Endometrium (tissue), 2 donors: Measurements from ENCODE around the gene CASR.

Experiments
- FAIRE-seq: peaks from 2 replicates; lab custom pipeline; 2012; peaks lifted over from hg19 to GRCh38; lab: Jason Lieb, UNC
- donor health status: control.
- donor health status: control.

CASR gene

GRCh38 chr3:122214711-122215110 is 31.2 kb downstream of the CASR start:
- FAIRE-seq, result no peak

GRCh38 chr3:122215592-122216298 is 32.3 kb downstream of the CASR start:
- FAIRE-seq, result no peak

DNA sequence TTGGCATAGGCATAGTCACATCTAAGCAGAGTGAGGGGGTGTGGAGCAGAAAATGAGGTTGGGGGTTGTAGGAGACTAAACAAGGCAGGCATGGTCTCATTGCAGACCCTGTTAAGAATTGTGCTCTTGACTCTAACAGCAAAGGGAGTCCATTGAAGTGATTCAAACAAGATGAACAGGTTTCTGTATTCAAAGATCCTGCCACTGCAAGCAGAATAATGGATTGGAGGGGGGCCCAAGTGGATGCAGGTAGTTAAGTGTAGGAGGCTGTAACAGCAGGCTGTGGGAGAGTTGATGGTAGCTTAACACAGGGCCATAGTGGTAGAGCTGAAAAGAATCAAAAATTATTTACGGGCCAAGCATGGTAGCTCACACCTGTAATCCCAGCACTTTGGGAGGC is 34.4 kb downstream of the CASR start:
- no peak for FAIRE-seq

- FAIRE-seq, result no peak
Observed at GRCh38 chr3:122219242-122219872, 35.9 kb downstream of the CASR start.

- no peak for FAIRE-seq
Observed at GRCh38 chr3:122227036-122227781, 43.7 kb downstream of the CASR start.

GRCh38 chr3:122230174-122230573 is 46.7 kb downstream of the CASR start:
- FAIRE-seq, result no peak

GRCh38 chr3:122231465-122232157 is 48.1 kb downstream of the CASR start:
- no peak for FAIRE-seq

DNA sequence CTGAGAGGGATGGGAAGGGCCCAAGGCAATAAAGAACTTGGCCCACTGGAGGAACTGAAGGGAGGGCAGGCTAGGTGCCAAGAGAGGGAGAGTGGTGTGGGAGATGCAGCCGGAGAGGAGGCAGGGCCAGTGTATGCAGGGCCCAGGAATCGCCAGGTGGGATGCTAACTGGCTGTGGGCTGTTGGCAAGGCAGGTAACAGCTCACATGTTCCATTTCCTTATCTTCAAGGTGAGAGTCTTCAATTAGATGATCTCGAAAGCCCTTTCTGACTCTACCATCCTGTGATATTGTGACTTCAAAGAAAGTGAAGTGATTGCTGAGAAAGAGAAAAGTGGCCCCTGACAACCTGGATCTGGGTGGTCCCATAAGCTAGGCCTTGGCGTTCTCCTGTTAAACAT is 49.0 kb downstream of the CASR start:
- FAIRE-seq, result no peak

DNA sequence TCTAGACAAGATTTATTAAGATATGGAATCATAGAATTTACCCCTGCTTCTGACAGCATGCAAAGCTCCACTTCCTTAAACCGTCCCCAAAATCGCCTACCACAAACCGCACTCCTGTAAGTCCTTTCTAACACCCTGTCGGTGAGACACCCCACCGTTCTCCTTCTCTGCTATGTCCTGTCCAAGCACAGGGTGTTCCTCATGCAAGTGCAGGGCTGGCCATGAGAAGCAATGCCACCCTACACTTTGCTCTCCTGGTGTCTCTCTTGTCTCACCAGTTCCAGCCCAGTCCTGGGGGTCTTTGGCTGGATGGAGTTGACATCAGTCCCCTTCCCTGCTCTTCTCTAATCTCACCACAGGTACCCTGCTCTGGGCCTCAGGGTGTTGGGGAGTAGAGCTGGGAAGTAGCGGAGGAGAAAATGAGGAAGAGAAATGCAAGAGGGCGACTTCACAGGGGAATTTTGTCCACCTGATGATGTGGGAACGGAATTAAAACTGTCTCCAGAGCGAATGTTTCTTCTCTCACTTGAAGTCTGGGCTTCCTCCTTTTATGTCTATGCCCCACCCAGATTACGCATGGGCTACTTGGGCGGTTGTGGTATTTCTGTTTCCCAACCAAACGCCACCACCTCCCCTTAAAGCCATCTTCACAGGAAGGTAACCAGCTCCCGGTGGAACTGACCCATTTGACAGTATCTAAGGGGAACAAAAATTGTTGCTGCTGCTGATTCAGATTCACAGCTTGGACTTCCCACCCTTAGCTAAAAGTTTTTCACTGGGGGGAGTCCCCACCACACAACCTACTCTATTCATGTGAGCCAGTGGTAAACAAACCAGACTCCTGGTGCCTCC is 49.9 kb downstream of the CASR start:
- no peak for FAIRE-seq

DNA sequence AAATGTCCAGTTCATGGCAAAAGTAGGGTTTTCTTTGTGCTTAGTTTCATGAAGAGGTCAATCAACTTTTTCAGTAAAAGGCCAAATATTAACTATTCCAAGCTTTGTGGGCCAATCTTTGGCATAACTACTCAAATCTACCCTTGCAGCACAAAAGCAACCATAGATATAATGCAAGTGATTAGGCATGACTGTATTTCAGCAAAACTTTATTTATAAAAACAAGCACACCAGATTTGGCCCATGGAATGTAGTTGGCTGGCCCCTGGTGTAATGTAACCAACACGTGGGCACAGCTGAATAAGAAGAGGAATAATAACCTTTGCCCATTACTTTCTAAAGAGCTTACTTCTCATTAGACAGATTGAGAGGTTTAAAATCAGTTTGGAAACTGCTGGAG is 50.6 kb downstream of the CASR start:
- no peak for FAIRE-seq

- FAIRE-seq, result no peak
Observed at GRCh38 chr3:122235147-122235546, 51.7 kb downstream of the CASR start.

DNA sequence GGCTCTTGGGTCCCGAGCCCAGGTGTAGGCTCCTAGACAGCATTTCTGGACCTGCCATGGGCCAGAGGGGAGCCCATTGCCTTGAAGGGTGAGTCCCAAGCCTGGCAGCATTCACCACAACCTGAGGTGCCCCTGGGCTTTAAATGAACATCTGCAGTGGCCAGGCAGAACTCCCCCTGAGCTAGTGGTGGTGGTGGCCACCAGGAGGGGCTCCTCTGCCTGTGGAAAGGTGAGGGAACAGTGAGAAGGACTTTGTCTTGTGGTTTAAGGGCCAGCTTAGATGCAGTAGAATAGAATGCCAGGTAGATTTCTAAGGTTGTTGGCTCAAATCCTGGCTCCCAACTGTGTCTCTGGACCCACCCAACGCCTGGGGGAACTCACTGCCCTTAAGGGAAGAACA is 55.6 kb downstream of the CASR start:
- no peak for FAIRE-seq

DNA sequence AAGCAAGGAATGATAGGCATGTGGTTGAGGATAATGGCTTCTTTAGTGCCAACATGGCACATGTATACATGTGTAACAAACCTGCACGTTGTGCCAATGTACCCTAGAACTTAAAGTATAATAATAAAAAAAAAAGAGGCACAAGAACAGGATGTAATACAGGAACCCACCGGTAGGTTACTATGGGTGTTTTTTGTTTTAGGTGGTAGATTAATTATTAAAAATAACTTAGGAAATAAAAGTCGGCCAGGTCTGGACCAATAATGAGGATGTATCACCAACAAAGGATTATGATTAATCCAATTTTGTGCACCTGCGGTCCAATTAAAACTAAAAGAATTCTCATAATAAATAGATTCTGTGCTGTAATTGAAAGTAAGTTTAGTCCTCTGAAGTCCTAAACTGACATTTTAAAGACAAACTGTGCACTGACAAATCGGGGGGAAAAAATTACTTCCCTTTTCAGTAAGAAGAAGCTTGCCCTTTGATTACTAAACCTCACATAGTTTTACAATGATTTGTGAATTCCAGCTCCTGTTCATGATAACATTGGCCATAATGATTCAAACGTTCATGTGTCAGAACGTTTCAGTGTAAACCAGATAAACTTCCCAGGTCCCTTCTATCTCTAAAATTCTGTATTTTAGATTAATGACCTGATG is 62.2 kb downstream of the CASR start:
- FAIRE-seq, result no peak

GRCh38 chr3:122246199-122246598 is 62.7 kb downstream of the CASR start:
- peak; percentile 89 for FAIRE-seq

DNA sequence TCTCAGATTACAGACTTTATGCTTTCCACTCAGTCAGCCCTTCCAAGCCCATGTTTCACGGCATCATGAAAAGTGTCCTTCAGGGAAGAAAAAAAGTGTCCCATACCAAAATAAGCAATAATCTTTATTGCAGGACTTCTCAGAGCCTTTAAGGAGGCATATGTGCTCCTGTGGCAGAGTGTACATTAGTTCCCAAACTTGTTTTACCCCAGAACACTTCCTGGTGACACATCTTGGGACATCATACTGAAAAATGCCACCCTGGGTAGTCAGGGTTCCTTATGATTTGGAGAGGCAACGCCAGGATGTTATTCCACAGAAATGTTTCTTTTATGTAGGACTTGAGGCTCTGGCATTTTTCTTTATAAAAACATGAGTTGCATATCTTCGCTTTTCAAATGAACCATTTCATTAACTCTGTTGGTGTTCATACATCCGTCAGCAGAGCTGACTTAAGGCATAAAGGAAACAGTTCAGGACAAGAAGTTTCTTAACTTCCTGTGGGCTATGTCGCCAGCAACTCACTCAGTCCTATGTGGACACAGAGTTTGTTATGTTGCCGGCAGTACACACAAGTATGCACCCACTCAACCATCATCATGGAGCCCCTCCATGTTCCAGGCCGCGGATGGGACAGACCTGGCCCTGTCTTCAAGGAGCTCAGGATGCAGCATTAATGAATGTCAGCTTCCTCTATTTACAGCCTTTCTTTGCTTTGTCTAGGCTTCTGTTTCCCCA is 63.8 kb downstream of the CASR start:
- no peak for FAIRE-seq

DNA sequence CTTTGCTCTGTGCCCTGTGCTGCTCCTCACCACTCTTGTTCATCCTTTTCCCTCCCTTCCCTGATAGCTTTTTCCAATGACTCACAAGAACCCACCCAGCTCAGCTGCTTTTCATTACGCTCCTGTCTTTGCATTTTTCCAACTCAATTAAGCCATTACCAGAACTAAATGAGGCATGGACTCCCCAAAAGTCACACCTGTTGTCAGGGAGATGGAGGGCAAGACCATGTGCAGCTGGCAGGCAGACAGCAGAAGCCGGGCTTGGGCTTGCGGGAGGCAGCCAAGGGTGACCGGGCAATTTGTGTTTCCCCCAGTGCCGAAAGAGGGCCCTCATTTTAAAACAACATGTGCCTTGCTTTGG is 64.3 kb downstream of the CASR start:
- no peak for FAIRE-seq

DNA sequence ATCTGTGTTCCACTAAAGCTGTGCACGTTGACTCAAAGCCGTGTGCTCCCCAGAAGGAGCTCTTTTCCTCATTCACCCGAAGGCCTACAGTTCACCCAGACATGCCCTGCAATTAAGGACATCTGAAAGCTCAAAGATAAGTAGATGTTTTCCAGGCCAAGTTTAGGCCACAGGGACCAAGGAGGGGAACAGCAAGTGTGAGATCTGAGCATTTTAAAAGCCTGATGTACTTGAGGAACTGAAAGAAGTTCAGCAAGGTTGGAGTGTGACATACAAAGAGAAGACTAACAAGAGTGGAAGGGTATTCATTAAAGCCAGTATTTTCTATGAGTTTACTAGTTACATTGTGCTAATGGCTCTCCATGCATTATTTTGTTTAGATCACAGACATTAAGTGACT is 68.0 kb downstream of the CASR start:
- FAIRE-seq, result no peak

GRCh38 chr3:122253581-122253980 is 70.1 kb downstream of the CASR start:
- no peak for FAIRE-seq

DNA sequence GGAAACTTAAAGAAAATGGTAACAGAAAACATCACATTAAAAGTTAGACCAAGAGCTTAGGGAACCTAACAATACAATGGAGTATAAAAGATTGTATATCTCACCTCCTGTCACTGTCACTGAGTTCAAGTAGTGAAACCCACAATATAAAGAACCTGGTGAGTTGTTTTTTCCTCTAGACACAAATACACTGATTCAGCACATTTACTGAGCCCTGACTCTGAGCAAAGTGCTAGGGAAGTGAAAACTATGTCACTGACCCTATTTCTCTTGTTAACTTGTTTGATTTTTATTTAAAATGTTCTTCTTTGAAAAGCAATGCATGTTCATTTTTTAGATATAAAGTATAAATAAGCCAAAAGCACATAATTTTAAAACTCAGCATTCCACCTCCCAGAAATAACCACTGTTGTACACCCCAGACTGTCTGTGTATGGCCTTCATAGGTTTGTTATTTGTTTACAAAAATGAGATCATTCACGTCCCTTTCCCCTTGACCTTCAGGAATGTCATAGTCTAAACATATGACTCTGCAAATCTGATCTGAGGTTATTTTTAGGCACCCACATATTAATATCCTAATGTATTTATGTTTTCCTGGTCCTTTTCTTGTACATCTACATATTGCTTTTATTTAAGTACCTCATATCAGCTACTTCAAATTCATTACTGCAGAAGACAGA is 72.4 kb downstream of the CASR start:
- FAIRE-seq, result no peak
